Left hindlimb (tissue), 1 donor: ENCODE data around the gene EPDR1.
"Not testable (repeated sequence)": the region's sequence is repeated elsewhere in the genome, so short reads cannot be mapped to it uniquely, and the experiment has no call there.

Experiments
- DNase-seq: peaks from one replicate; pipeline ENCODE4 v3.0.0-alpha.2; 2018

EPDR1 gene

DNA sequence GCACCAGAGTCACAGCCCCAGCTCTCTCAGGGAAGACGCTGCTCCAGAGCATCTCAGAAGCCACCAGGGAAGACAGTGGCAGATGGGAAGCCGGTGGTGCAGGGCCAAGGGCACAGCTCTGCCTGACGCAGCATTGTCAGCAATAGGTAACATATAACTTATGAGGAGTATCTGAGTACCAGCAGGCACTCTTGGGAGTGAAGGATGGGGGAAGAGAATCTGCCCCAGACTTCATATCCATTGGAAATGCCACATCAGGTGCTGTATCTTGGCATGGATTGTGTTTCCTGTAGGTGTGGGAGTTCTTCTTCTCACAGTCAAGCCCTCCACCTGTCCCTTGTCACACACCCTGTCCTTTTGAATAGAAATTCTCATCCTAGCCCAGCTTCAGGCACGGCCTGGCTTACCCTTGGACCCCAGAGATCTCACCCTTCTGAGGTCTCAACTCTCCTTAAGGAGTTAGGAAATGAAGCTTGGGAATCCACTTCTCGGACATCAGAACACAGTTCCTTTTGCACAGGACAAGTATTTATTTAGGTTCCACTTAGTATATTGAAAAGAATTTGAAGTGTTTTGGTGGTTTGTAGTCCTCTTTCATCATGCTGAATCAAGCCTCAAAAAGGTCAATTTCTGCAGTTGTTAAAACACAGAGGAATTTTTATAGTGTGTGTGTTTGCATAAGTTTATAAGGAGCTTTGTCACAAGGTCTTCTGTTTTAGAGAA is 9.9 kb downstream of the EPDR1 start:
- DNase-seq = no peak

DNA sequence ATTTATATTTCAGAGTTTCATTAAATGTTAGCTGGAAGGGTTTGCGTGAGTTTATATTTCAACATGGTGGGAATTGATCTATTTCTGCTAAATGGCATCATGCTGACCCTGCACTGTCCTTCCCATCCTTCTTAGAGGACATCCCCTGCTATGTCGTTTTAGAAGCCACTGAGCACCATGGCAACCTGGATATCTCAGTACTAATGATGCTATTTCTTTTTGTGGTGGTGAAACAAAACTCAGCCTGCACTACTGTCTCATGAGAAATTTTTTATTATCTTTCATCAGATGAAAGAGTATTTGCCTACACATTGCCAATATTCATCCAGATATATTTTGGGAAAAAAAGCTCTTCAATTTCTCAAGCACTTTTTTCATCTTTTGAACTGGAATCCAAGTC is 12.1 kb downstream of the EPDR1 start:
- DNase-seq = no peak

DNA sequence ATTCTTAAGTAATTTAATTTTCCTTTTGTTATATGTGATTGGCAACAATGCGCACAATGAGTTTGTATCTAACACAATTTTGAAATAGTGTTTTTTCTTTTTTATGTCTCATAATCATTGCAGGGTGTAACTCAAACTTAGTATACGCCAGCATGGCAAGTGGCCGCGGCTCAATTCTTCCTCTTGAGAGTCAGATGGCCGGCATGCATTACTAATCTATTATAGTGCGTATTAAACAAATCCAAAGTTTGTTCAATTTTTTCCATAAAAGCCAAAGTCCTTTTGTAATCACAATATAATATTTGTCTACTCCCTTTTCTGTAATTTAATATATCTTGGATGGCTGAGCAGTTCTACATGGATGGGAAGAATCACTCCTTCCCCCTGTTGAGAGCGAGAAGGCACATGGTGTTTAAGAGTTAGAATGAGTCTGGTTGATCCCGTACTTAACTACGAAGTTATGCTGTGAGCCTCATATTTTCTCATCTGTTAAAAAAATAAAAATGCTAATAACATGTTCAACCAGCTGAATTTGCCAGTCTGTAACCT is 12.7 kb downstream of the EPDR1 start:
- DNase-seq = no peak

DNA sequence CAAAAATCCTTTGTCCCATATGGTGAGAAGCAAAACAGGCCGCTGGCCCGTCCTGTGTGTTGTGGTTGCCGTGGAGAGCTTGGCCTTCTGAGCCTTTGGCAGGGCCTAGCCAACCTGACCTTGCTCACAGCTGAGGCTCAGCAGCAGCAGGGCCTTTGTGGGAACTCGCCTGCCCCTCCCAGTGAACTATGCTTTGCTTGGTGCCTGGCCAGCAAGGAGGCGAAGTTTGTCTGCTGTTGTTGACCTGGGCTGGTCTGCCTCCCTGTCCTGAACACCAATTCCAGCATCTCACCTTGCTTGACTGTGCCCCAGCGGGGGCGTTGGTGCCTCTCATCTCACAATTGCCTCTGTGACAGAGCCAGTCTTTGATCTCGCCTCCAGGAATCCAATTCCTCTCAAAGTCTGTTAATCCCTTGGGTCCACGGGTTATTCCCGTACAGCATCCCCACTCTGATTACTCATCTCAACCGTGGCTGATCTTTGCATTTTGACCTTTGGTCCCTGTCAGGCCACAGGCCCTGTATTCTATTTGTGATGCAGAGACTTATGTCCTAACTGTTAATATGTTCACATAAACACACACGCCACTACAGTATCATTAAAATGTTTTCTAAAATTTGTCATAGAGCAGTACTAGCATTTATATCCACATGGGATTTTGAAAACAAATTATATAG is 22.6 kb downstream of the EPDR1 start:
- DNase-seq = peak; percentile 81

DNA sequence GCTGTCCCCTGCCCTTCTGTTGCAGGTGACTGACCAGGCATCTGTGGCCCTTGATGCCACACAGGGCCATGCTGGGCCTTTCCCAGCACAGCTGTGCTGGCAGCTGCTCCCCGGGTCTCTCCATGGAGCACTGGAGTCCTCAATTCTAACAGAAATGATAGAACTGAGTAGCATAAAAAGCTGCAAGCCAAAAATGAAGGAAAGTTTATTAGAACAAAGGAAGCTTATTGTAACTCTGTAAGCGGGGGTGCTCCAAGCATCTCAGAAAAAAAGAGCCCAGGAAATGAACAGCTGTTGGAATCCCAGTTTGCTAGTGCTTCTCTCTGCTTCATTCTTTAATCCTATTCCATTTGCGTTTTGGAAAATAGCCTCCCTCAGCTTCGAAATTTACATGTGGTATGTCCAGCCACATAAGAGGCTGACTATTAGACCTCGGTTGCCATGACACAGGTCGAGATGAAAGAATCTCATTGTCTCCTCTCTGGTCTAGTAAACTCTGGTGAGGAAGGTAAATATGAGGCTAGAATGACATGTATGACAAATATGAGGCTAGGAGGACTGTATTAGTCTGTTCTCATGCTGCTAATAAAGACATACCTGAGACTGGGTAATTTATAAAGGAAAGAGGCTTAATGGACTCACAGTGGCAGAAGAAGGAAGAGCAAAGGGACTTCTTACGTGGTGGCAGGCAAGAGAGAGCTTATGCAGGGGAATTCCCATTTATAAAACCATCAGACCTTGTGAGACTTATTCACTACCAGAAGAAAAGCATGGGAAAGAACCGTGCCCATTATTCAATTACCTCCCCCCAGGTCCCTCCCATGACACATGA is 23.7 kb downstream of the EPDR1 start:
- peak; percentile 50 for DNase-seq

DNA sequence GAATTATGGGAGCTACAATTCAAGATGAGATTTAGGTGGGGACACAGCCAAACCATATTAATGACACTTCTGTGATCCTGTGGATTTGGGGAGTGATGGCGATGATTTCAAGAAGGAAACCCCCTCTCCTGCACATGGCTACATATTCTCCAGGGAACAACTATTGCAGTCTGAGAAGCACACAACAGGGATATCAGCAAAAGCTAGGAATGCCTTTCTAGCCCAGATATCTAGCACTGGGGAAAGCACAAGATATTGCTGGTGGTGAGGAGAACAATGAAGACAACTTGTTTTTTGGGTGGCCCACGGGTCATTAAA is 24.3 kb downstream of the EPDR1 start:
- no peak for DNase-seq

DNA sequence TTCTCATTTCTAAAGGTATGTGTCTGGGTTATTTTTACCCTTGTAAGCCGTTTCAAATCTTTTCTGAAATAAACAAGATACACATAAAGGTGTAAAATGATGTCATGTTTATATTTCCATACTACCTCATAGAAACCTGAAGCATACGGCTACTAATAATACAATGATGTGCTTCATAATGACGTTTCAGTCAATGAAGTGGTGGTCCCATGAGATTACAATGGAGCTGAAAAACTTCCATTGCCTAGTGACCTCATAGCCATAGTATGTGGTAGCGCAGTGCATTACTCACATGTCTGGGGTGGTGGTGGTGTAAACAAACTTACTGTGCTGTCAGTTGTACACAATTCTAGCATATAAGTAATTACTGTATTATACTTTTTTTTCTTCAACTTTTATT is 24.9 kb downstream of the EPDR1 start:
- no peak for DNase-seq

DNA sequence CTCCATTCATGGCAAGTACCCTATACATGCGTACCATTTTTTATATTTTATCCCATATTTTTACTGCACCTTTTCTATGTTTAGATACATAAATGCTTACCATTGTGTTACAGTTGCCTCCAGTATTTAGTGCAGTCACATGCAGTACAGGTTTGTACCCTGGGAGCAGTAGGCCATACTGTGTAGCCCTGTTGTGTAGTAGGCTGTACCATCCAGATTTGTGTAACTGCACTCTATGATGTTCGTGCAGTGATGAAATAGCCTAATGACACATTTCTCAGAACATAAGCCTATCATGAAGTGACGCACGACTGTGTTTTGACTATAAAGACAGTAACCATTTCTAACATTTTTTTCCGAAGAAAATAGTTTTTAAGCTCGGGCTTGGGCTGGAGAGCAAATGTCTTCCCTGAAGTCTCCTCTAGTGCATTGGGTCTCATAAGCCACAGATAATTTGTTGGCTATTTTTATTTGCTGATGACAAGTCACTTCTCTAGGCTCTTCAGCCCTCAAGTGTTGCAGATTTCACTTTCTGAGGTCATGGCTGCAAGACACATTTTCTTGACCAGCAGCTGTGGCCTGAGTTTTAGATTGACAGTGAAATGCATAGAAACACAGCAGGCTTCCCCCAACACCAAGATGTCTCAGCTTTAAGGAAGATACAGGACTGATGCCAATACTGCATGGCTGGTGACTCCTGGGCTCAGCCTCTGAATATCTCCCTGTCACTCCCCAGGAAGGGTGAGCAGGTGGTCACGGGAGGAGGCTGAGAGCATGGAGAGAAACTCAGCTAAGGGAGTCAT is 26.9 kb downstream of the EPDR1 start:
- no peak for DNase-seq

DNA sequence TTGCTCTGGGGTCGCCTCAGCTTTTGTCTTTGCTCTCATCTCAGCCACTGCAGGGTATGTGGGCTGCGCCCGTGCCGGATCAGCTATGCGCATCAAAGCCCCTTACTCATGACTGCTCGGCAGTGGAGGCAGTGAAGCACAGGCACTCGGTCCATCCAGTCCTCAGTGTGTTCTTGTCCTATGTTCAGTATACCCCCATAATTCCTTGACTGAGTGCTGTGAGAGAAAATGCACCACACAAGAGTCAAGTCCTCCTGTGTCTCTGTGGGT is 27.4 kb downstream of the EPDR1 start:
- no peak for DNase-seq

DNA sequence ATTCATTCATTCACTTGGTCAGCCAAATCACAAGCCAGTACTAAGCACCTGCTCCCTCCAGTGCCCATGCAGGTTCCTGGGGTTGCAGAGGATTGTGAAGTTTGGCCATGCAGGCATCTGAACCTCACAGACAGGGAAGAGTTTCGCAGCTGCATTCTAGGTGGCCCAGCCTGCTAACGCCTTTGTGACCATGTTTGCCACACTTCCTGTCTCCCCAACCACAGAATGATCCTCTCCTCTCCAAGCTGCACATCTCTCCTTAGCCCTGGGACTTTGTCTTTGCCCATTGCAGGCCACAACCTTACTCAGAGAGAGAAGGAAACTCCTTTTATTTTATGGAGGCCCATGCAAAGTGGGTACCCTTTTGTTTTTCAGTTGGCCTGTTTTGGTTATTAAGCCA is 31.8 kb downstream of the EPDR1 start:
- DNase-seq = no peak

DNA sequence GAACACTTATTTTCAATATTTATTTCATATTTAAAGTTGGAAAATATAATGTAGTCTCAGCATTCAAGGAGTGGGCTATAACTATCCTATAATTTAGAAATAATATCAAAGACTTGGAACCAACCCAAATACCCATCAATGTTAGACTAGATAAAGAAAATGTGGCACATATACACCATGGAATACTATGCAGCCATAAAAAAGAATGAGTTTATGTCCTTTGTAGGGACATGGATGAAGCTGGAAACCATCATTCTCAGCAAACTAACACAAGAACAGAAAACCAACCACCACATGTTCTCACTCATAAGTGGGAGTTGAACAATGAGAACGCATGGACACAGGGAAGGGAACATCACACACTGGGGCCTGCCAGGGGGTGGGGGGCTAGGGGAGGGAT is 33.8 kb downstream of the EPDR1 start:
- DNase-seq = not testable (repeated sequence)

DNA sequence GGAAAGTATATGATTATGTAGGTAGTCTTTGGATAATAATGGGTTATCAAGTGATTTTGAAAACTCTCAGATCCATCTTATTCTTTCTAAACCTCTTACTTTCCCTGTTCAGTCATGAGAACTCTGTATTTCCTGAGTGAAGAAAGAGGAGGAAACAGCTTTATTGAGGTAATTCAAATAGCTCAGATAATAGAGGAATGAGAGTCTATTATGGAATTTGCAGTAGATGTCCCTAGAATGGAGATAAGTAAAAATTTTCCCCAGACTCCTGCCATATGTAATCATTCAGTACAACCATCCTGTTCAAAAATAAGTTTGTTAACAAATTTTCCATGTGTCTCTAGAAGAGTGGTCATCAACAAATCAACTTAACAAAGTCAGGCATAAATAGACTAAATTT is 36.4 kb downstream of the EPDR1 start:
- DNase-seq = no peak

DNA sequence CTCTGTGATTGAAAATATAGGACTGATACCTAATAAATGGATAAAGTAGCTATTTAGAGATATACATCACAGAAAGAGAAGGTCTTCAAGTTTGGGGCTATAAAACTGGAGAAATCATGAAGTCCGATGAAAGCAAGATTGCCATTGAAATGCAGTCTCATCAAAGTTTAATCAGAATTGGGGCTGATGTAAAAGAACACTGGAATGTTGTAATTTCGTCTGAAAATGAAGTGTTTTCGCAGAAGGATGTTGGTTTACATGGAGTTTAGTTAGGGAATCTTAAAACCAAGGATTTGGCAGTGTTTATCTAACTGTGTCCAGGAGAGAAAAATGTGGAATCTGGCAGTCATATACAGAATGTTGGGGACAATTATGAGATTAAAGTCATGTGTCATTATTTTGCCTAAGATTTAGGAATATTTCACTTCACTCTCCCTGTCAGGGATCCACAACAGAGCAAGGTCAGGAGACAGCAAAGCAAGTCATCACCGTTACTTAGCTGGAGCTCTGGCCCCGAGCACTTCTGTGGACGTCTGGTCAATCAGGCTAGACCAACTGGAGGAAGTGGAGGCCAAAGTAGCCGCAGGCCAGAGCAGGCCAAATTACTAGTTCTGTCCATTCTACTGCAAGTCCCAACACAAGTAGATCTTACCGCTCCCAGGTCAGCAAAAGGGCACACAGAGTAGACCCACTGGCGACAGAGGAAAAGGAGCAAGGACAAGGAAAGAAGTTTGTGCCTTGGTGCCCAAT is 37.0 kb downstream of the EPDR1 start:
- no peak for DNase-seq

DNA sequence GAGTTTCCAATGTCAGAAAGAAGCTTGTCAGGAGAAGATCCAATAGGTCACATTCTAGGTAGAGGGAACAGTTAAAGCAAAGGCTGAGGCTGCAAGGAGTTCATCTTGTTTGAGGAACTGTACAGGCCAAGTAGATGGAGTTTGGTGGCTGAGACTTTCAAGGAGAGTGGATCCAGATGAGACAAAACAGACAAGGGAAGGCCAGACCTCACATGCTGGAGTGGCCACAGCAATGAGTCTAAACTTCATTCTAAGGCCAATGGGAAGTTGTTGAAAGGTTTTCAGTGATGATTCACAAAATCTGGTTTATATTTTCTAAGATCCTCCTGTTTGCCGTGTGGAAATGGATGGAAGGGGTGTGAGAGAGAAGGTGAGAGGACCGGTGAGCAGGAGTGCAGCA is 40.0 kb downstream of the EPDR1 start:
- DNase-seq = no peak

DNA sequence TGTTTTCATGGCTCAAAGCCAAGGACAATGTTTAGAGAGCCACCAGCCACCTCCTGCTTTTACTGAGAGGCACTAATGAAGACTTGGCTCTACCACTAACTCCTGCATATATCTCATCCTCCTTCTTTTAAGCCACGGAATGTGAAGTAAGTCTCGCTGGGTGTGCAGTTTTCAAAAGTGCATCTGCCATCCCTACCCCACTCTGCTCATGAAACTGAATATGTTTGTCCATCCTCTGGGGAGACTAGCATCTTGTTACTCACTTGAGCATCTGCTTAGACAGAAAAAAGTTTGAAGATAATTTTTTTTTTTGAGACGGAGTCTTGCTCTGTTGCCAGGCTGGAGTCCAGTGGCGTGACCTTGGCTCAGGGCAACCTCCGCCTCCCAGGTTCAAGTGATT is 40.8 kb downstream of the EPDR1 start:
- DNase-seq = no peak

DNA sequence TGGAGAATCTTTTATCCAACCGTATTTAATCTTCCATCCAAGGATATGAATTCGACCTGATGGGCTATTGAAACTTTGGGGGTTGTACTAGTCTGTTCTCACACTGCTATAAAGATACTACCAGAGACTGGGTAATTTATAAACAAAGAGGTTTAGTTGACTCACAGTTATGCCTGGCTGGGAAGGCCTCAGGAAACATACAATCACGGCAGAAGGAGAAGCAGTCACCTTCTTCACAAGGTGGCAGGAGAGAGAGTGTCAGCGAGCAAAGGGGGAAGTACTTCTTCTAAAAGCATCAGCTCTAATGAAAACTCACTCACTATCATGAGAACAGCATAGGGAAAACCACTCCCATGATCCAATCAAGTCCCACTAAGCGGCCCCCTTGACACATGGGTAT is 43.8 kb downstream of the EPDR1 start:
- DNase-seq = no peak

DNA sequence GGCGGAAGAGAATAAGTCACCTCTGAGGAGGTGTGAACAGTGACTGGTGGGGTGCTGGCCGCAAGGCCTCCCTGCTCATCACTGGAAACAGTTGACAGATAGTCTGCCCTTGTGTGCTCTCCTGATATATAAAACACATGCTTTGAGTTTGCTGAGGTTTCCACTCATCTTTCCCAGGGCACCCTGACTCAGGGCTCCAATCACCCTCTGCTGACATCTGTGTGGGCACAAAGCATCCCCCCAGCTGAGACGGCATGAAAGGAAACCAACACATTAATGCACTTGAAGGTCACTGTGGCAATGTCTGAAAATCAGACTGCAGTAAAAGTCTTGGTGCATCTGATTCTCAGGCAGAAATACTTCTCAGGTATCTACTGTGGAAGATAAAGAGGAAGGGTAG is 49.8 kb downstream of the EPDR1 start:
- DNase-seq = no peak

DNA sequence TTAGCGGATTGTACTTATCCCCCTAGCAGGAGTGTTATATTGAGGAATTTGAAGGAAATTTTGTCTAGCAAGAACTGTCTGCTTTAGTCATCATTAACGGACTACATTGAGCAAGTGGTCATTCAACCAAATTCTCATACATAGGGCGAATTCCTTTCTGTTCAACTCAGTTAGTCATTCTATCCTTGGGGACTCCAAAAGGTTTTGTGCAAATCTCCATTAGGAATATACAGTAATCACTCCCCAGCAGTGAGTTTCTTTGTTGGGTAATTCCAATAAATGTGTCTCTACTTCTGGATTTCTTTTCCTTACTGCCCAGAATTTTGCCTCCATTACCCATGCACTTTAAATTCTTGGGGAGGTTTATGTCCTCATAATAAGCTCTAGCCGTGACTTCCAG is 51.1 kb downstream of the EPDR1 start:
- no peak for DNase-seq

DNA sequence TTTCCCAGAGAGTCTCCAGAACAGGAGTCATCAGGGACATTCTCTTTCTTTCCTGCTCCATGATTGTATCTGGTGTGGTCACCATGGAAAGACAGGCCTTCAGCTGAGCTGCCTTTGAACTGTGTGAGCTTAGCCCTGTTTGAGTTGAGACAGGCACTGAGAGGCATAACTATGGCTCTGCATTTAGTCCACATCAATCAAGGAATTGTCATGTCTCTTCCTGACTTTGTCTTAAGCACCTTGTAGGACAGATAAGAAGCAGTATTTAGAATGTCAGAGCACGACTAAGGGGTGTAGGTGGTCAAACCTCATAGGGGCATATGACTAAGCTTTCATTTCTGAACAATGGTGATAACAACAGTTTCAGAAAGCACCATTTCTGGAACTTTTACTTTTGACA is 53.5 kb downstream of the EPDR1 start:
- no peak for DNase-seq

DNA sequence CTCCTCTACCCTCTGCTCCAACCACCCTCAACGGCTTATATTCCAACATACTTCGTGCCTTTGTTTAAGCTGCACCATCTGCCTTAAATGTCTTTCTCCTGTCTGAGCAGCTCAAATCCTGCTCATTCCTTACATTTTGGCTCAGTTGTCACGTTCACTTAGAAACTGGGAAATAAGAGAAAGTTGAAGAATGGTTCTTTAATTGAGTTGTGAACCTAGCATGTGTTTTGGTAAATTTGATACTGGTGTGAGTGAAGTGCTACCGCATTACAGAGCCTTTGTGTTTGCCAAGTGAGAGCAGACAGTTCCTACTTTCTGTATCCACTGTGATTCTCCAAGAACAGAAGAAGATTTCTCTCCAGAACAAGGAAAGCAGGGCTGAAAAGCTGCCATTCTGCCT is 54.3 kb downstream of the EPDR1 start:
- no peak for DNase-seq

DNA sequence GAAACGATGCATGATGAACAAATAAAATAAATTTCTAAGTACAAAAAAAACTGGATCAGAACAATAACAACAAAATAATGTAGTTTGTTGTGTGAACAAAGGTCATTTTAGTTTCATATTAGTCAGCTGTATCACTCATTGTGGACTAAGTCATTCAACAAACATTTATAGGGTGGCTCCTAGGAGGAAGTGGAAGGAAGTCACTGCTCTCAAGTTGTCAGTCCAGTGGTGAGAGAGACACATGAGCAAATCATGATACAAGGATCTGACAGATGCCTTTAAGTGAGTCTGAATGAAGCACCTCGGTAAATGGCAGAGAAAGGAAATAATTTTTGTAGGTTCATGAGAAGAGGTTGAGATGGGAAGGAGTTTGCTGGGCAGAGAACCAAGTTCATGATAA is 56.8 kb downstream of the EPDR1 start:
- DNase-seq = no peak

DNA sequence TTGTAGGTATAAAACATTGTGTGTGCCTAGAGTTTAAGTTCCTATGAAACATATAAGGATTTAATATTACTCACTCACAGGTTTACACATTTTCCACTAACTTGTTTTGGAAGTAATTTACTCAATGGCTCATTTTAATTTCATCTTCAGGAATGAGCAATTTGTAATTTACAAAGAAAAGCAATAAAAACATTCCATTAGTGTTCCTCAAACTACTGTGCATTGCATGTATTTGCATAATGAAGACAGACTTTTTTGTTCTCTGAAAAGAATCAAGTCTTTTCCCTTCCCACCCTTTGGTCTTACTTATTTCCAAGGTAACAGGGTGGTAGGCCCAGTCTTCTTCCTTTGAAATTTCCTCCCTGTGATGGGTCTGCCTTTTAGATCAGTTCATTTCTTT is 61.2 kb downstream of the EPDR1 start:
- DNase-seq = no peak

DNA sequence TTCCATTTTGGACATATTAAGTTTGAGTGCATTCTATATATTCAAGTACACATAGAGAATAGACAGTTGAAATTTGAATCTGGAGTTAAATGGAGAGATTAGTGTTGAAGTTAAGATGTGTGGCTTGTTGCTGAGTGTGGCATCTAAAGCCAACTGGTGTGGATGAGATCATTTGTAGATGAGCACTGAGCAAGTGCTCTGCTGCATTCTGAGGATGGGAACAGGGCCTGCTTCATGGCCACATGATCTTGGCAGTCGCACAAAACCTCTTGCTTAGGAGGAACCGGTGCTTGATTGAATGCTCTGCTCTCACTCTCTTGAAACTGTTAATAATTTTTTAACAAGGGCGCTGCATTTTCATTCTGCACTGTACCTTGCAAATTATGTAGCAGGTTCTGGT is 62.0 kb downstream of the EPDR1 start:
- DNase-seq = no peak
